ENCODE measurements around the gene LDLRAD1. TPM values are rescaled to one million over a fixed set of nuclear protein-coding genes. Genes with fewer than 3 reads are reported as not detected.

Gene LDLRAD1
- total and polyA plus RNA-seq, 10 of the 15 experiments (the other 5 are each of a cell fraction or from before 2014, with no cell fraction given), result not detected

DNA sequence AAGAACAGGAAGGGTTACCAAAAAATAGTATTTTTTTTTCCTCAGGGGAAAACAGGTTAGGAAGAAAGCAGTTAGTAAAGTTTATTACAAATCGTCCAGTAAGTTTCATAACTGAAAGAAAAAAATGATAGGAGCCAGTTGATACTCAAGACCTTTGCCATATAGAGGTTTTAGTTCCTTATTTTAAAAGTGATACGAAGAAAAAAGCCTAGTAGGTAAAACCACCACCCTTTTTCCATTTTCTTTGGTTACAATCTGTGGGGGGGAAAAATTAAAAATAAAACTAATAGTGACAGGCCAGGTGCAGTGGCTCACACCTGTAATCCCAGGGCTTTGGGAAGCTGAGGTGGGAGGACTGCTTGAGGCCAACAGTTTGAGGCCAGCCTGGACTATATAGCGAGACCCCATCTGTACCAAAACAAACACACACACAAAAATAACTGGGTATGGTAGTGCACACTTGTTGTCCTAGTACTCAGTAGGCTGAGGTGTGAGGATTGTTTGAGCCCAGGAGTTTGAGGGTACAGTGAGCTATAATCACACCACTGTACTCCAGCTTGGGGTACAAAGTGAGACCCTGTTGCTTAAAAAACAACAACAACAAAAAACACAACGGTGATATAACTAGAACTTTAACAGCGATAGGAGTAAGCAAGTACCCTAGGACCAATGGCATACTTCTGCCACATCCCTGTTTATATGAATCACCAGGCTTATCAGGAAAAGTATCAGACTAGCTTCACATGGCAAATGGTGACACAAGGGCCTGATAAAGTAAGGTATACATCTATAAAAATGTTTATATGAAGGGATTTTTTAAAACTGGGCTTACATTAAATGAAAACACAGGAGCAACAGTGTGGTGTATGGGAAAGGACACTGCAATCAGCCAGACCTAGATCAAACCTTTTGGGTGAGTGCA lies 29.7 kb upstream of the LDLRAD1 start:
- peaks cover 0 to 3% of the 10 kb centered on the region in 2 experiments; a peak in 2 of 4 replicates for H3K36me3 ChIP-seq (ENCODE audit: control insufficient read depth in 2 of 2, insufficient read depth in 2 of 2, low read length in 1 of 2)
- ChIA-PET RAD21 (ENCODE audit: unreplicated experiment) (interaction anchor here (1.5 to 2.9 kb wide), 4 partner anchors 34 to 168 kb away, joined by 4 to 13 read pairs (median 4); partner anchors contain the start of genes CYB5RL, IFT25, LRRC42 and MRPL37), CTCF (interaction anchor here (1.2 to 2.2 kb wide), 9 partner anchors 11 to 754 kb away, joined by 3 to 11 read pairs (median 7); no protein-coding TSS in a partner anchor), POLR2A (no interaction called here), SMC1A (ENCODE audit: uncharacterized antibody, unreplicated experiment) (interaction anchor here (0.9 to 2.9 kb wide), 10 partner anchors 8 to 187 kb away, joined by 3 to 9 read pairs (median 4); no protein-coding TSS in a partner anchor)
- no peaks in the 10 kb centered on the region for H3K9me3 ChIP-seq (replicated peaks; ENCODE audit: control insufficient read depth, insufficient read depth, low read length)
- peaks cover 18% of the 10 kb centered on the region for H3K4me1 ChIP-seq (ENCODE audit: control insufficient read depth, insufficient read depth, low read length)
- 51% methylated on average over 5 of the region's 5 CpGs for WGBS (ENCODE audit: insufficient coverage, insufficient replicate concordance, low lambda C conversion rate, missing lambda C conversion rate)
- H3K27me3 ChIP-seq (replicated peaks in 1 of 2; ENCODE audit: control insufficient read depth in 2 of 2, insufficient read depth in 2 of 2, low read length in 1 of 2), result no peaks in the 10 kb centered on the region
- DNase-seq (ENCODE audit: low read depth, low spot score) (no peak), ATAC-seq (peak; percentile 67), FAIRE-seq (no peak)
- H3K27ac ChIP-seq (ENCODE audit: control insufficient read depth, insufficient read depth), result peak overlapping the region; percentile 50
- peaks cover 66% of the 10 kb centered on the region for H3K79me2 ChIP-seq (ENCODE audit: control insufficient read depth, insufficient read depth, low read length)
- intact Hi-C loops (cut with micrococcal nuclease; ENCODE audit: unreplicated experiment), result no loop called here
- H4K20me1 ChIP-seq (ENCODE audit: control insufficient read depth, insufficient read depth), result no peaks in the 10 kb centered on the region
- peak overlapping the region; percentile 82 for H3K4me2 ChIP-seq (ENCODE audit: control insufficient read depth, insufficient read depth)
- in situ Hi-C loops (cut with MboI), result no loop called here
- H2AFZ ChIP-seq (ENCODE audit: control insufficient read depth, low read depth, low read length), result no peak overlapping the region
- H3K9ac ChIP-seq (ENCODE audit: control insufficient read depth, insufficient read depth, low read length), result no peak overlapping the region
- H3K4me3 ChIP-seq, result peak overlapping the region; percentile 39; the same call in 1 of the 2 replicates
- BruUV-seq (replicated peaks), result no TSS peak
- TF ChIP-seq ZSCAN29 (IDR thresholded peaks at IDR 0.05), result no peak
- no peak for TF ChIP-seq KDM1A (IDR thresholded peaks at IDR 0.05; ENCODE audit: borderline replicate concordance)
- peak; percentile 39 to 57; a peak in 2 of 4 replicates for TF ChIP-seq IKZF2 (IDR thresholded peaks at IDR 0.05)
- no peak for TF ChIP-seq NRF1 (conservative IDR thresholded peaks at IDR 0.05; ENCODE audit: low read depth, low read length)
- TF ChIP-seq TCF12 (IDR thresholded peaks at IDR 0.05; ENCODE audit: low read depth, low read length), result no peak
- no peak for TF ChIP-seq BRCA1 (IDR thresholded peaks at IDR 0.05; ENCODE audit: low read depth, low read length)
- TF ChIP-seq ZNF217 (IDR thresholded peaks at IDR 0.05), result no peak
- TF ChIP-seq SMARCA5 (IDR thresholded peaks at IDR 0.05), result 0 out of 2 replicates have a peak, but pooled peaks have one; percentile 20
- TF ChIP-seq NFYB (IDR thresholded peaks at IDR 0.05; ENCODE audit: insufficient read depth, low read depth, low read length), result no peak
- TF ChIP-seq CEBPB (IDR thresholded peaks at IDR 0.05; ENCODE audit: borderline replicate concordance in 1 of 2, low read depth in 2 of 2, low read length in 2 of 2), result no peak
- TF ChIP-seq ZNF207 (IDR thresholded peaks at IDR 0.05; ENCODE audit: borderline replicate concordance), result no peak
- peak; percentile 70 for TF ChIP-seq NR2F1 (conservative IDR thresholded peaks at IDR 0.05)
- TF ChIP-seq, protein P1, sequence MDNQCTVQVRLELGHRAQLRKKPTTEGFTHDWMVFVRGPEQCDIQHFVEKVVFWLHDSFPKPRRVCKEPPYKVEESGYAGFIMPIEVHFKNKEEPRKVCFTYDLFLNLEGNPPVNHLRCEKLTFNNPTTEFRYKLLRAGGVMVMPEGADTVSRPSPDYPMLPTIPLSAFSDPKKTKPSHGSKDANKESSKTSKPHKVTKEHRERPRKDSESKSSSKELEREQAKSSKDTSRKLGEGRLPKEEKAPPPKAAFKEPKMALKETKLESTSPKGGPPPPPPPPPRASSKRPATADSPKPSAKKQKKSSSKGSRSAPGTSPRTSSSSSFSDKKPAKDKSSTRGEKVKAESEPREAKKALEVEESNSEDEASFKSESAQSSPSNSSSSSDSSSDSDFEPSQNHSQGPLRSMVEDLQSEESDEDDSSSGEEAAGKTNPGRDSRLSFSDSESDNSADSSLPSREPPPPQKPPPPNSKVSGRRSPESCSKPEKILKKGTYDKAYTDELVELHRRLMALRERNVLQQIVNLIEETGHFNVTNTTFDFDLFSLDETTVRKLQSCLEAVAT (IDR thresholded peaks at IDR 0.05), result no peak
- no peak for TF ChIP-seq PAX8 (IDR thresholded peaks at IDR 0.05)
- TF ChIP-seq NFXL1 (IDR thresholded peaks at IDR 0.05; ENCODE audit: borderline replicate concordance), result no peak
- TF ChIP-seq POLR2AphosphoS5 (IDR thresholded peaks at IDR 0.05; ENCODE audit: low read length), result no peak
- TF ChIP-seq, protein P2, sequence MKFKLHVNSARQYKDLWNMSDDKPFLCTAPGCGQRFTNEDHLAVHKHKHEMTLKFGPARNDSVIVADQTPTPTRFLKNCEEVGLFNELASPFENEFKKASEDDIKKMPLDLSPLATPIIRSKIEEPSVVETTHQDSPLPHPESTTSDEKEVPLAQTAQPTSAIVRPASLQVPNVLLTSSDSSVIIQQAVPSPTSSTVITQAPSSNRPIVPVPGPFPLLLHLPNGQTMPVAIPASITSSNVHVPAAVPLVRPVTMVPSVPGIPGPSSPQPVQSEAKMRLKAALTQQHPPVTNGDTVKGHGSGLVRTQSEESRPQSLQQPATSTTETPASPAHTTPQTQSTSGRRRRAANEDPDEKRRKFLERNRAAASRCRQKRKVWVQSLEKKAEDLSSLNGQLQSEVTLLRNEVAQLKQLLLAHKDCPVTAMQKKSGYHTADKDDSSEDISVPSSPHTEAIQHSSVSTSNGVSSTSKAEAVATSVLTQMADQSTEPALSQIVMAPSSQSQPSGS (IDR thresholded peaks at IDR 0.05; ENCODE audit: low read length), result no peak
- TF ChIP-seq, protein P3, sequence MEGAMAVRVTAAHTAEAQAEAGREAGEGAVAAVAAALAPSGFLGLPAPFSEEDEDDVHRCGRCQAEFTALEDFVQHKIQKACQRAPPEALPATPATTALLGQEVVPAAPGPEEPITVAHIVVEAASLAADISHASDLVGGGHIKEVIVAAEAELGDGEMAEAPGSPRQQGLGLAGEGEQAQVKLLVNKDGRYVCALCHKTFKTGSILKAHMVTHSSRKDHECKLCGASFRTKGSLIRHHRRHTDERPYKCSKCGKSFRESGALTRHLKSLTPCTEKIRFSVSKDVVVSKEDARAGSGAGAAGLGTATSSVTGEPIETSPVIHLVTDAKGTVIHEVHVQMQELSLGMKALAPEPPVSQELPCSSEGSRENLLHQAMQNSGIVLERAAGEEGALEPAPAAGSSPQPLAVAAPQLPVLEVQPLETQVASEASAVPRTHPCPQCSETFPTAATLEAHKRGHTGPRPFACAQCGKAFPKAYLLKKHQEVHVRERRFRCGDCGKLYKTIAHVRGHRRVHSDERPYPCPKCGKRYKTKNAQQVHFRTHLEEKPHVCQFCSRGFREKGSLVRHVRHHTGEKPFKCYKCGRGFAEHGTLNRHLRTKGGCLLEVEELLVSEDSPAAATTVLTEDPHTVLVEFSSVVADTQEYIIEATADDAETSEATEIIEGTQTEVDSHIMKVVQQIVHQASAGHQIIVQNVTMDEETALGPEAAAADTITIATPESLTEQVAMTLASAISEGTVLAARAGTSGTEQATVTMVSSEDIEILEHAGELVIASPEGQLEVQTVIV (IDR thresholded peaks at IDR 0.05; ENCODE audit: borderline replicate concordance, partially characterized antibody), result no peak
